Activated T-cell treated with anti-CD3 and anti-CD28 coated beads, Interleukin-2, amount 50 U/mL, for 48 hours (primary cell): ENCODE data around the gene OR52W1.

ENCODE experiments used
- DNase-seq, 2 experiments: peaks; one replicate each; pipeline ENCODE4 v3.0.0-alpha.2; 2020

The OR52W1 gene

GRCh38 chr11:6199174-6199810 lies at the start of gene OR52W1:
Gene OR52W1, plus strand, starts transcription at chr11:6199224. Its CDS starts 0 bp downstream, at chr11:6199224.
- no peak for DNase-seq

- no peak for DNase-seq
Measured at GRCh38 chr11:6151117-6151516, 47.9 kb upstream of the OR52W1 start.

GRCh38 chr11:6152126-6152525 lies 46.9 kb upstream of the OR52W1 start:
- DNase-seq = no peak

GRCh38 chr11:6156628-6157359 lies 42.2 kb upstream of the OR52W1 start:
- no peak for DNase-seq

GRCh38 chr11:6170226-6170625 lies 28.8 kb upstream of the OR52W1 start, which contains the start of gene OR52B2:
Gene OR52B2, minus strand, starts transcription at chr11:6170326. Its CDS starts 0 bp downstream, at chr11:6170326.
- no peak for DNase-seq

GRCh38 chr11:6175440-6175839 lies 23.6 kb upstream of the OR52W1 start:
- DNase-seq = no peak

- DNase-seq = no peak
Measured at GRCh38 chr11:6191742-6192141, 7.3 kb upstream of the OR52W1 start.

GRCh38 chr11:6194065-6194581 lies 4.9 kb upstream of the OR52W1 start:
- no peak for DNase-seq

GRCh38 chr11:6196396-6196795 lies 2.6 kb upstream of the OR52W1 start:
- DNase-seq = no peak

GRCh38 chr11:6197466-6198200 lies 1.4 kb upstream of the OR52W1 start:
- DNase-seq = no peak

GRCh38 chr11:6200975-6201374 lies 2.0 kb downstream of the OR52W1 start:
- DNase-seq = no peak

GRCh38 chr11:6201481-6201880 lies 2.5 kb downstream of the OR52W1 start:
- DNase-seq = no peak

- no peak for DNase-seq
Measured at GRCh38 chr11:6202041-6202440, 3.0 kb downstream of the OR52W1 start.

GRCh38 chr11:6203327-6203726 lies 4.3 kb downstream of the OR52W1 start:
- DNase-seq = no peak

- DNase-seq = no peak
Measured at GRCh38 chr11:6204706-6205105, 5.7 kb downstream of the OR52W1 start.

- DNase-seq = no peak
Measured at GRCh38 chr11:6205366-6205765, 6.3 kb downstream of the OR52W1 start, which contains the start of gene C11orf42. Gene C11orf42, plus strand, starts transcription at chr11:6205557. Its CDS starts 59 bp downstream, at chr11:6205616.

- DNase-seq = no peak
Measured at GRCh38 chr11:6206456-6207180, 7.6 kb downstream of the OR52W1 start.

- DNase-seq = no peak
Measured at GRCh38 chr11:6209801-6210200, 10.8 kb downstream of the OR52W1 start.

- no peak for DNase-seq
Measured at GRCh38 chr11:6210274-6210955, 11.4 kb downstream of the OR52W1 start.

GRCh38 chr11:6214530-6214929 lies 15.5 kb downstream of the OR52W1 start:
- DNase-seq = no peak

GRCh38 chr11:6216501-6216900 lies 17.5 kb downstream of the OR52W1 start:
- DNase-seq = no peak

- DNase-seq = no peak
Measured at GRCh38 chr11:6217722-6218121, 18.7 kb downstream of the OR52W1 start.
